Activated naive CD8-positive, alpha-beta T cell treated with anti-CD3 and anti-CD28 coated beads for 36 hours (primary cell): ENCODE results near the gene ZNF91. TPM values are rescaled to one million over a fixed set of nuclear protein-coding genes. Genes with fewer than 3 reads are reported as not detected.
"Not testable (repeated sequence)": the region's sequence is repeated elsewhere in the genome, so short reads cannot be mapped to it uniquely, and the experiment has no call there.

Experiments used
- DNase-seq: peaks from one replicate; pipeline ENCODE4 v3.0.0; 2021
- H3K27ac Mint-ChIP-seq: one replicate; pipeline ENCODE4 v1.8.0; 2022; ENCODE audit warnings: mild to moderate bottlenecking, moderate library complexity, mixed read lengths
- H3K27me3 Mint-ChIP-seq: one replicate; pipeline ENCODE4 v1.8.0; 2022; ENCODE audit warnings: mild to moderate bottlenecking, mixed read lengths
- H3K36me3 Mint-ChIP-seq: one replicate; pipeline ENCODE4 v1.8.0; 2021; ENCODE audit warnings: mild to moderate bottlenecking, mixed read lengths
- H3K4me1 Mint-ChIP-seq: one replicate; pipeline ENCODE4 v1.8.0; 2021; ENCODE audit warnings: mixed read lengths
- H3K4me3 Mint-ChIP-seq: one replicate; pipeline ENCODE4 v1.8.0; 2022; ENCODE audit warnings: mild to moderate bottlenecking, moderate library complexity, mixed read lengths
- H3K9me3 Mint-ChIP-seq: one replicate; pipeline ENCODE4 v1.8.0; 2022; ENCODE audit warnings: mixed read lengths
- total RNA-seq, 2 experiments: library from RNA; stranded (reverse); gene quantifications; one replicate each; pipeline ENCODE4 v1.2.3, GENCODE V29; 2021

Gene ZNF91
- 10 to 100 TPM; 25.3 to 29.1 TPM for total RNA-seq

DNA sequence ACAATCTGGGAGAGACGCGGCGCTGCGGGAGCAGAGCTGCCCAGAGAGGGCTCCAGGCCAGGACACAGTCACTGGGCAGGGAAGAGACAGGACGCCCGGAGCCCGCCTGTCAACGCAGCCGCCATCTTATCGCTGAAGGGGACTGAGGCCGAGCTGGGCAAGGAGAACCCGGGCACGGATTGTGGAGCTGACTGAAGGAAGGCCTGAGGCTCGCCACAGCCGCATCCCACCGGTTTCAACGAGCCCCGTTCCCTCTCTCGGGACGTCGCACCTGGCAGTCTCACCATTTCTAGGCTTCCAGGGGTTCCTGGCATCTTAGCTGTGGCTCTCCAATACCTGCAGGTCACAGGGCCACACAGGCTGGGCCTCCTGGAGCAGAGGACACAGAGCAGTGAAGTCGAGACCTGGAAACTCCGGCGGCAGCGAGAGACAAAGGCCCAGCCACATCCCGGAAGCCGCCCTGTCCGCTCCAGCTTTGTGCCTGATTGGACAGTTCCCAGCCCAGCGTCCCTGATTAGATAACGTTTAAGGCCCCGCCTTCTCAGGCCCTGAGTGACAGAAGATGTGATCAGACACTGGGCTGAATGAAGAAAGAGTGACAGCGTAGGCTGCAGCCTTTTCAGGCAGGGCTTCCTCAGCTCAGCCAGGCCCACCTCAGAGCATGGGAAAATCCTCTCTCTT, at the start of gene ZNF91:
Gene ZNF91 (minus strand): TSS at position 431 of the 681 bp plus-strand sequence. CDS start 117 bp downstream, at position 314.
- H3K4me3 Mint-ChIP-seq, result peak within 1 kb of the TSS; percentile 97
- H3K27me3 Mint-ChIP-seq, result no peaks in the 10 kb centered on the region
- H3K36me3 Mint-ChIP-seq, result peaks cover 42% of the 10 kb centered on the region

DNA sequence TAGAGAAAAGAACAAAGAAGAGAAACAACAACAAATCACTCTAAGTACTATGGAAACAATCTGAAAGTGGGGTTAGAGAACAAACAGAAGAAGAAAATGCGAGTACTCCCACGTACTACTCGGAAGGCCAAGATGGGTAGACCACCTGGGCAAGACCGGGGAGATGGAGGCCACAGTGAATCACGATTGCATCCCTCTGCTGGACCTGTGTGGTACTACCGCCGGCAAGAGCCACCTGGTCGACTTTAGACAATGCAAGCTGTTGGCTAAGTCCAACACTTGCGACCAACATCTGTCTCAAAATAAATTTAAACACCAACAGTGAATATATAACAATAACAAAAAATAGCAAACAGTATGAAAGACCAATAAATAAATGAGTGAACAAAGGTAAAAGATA, 45.5 kb upstream of the ZNF91 start:
- H3K36me3 Mint-ChIP-seq, result peaks cover 12% of the 10 kb centered on the region
- no peak for DNase-seq

More for the DNA sequence above, at the start of gene ZNF91:
- peak within 1 kb of the TSS; percentile 97 for H3K27ac Mint-ChIP-seq
- DNase-seq, result peak; percentile 90
- peaks cover 6% of the 10 kb centered on the region for H3K9me3 Mint-ChIP-seq
- H3K4me1 Mint-ChIP-seq, result peaks cover 19% of the 10 kb centered on the region

DNA sequence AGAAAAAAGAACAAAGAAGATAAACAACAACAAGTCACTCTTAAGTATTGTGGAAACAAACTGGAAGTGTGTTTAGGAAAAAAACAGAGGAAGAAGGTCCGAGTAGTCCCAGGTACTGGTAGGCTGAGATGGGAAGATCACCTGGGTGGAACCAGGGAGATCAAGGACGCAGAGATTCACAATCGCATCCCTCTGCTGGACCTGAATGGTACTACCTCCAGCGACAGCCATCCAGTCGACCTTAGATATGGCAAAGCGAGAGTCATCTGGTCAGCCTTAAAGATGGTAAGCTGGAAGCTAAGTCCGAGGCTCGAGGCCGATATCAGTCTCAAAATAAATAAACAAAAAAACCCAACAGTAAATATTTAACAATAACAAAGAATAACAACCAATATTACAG, 44.9 kb upstream of the ZNF91 start:
- H3K9me3 Mint-ChIP-seq, result peaks cover 37% of the 10 kb centered on the region
- H3K4me1 Mint-ChIP-seq, result no peaks in the 10 kb centered on the region
- H3K27ac Mint-ChIP-seq, result no peak overlapping the region
- no peak for DNase-seq
- no peaks in the 10 kb centered on the region for H3K27me3 Mint-ChIP-seq
- no peak overlapping the region for H3K4me3 Mint-ChIP-seq
- peaks cover 12% of the 10 kb centered on the region for H3K36me3 Mint-ChIP-seq

More for the DNA sequence above, 45.5 kb upstream of the ZNF91 start:
- Mint-ChIP-seq H3K4me1 (no peaks in the 10 kb centered on the region), H3K4me3 (no peak overlapping the region), H3K27ac (no peak overlapping the region), H3K9me3 (peaks cover 37% of the 10 kb centered on the region), H3K27me3 (no peaks in the 10 kb centered on the region)

DNA sequence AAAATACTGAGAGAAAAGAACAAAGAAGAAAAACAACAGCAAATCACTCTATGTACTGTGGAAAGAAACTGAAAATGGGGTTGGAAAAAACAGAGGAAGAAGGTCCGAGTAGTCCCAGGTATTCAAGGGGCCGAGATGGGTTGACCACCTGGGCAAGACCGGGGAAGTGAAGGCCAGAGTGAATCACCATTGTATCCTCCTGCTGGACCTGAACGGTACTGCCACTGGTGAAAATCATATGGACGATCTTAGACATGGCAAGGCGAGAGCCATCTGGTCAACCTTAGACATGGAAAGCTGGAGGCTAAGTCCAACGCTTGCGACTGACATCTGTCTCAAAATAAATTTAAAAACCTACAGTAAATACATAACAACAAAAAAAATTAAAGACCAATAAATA, 44.4 kb upstream of the ZNF91 start:
- Mint-ChIP-seq H3K27ac (no peak overlapping the region), H3K9me3 (peaks cover 37% of the 10 kb centered on the region), H3K4me1 (no peaks in the 10 kb centered on the region), H3K36me3 (peaks cover 12% of the 10 kb centered on the region), H3K27me3 (no peaks in the 10 kb centered on the region), H3K4me3 (no peak overlapping the region)
- DNase-seq, result no peak

DNA sequence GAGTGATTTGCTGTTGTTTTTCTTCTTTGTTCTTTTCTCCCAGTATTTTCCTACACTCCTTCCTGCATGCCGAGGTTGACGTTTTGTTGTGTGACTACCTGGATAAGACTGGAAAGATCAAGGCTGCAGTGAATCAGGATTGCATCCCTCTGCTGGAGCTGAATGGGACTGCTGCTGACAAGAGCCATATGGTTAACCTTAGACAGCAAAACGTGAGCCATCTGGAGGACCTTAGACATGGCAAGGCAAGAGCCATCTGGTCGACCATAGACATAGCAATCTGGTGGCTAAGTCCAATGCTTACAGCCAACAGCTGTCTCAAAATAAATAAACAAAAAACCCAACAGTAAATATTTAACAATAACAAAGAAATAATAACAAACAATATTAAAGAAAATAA, 42.6 kb upstream of the ZNF91 start:
- H3K36me3 Mint-ChIP-seq, result peaks cover 12% of the 10 kb centered on the region
- H3K9me3 Mint-ChIP-seq, result peaks cover 45% of the 10 kb centered on the region
- no peak overlapping the region for H3K27ac Mint-ChIP-seq
- no peaks in the 10 kb centered on the region for H3K27me3 Mint-ChIP-seq
- H3K4me1 Mint-ChIP-seq, result no peaks in the 10 kb centered on the region
- no peak for DNase-seq
- no peak overlapping the region for H3K4me3 Mint-ChIP-seq

DNA sequence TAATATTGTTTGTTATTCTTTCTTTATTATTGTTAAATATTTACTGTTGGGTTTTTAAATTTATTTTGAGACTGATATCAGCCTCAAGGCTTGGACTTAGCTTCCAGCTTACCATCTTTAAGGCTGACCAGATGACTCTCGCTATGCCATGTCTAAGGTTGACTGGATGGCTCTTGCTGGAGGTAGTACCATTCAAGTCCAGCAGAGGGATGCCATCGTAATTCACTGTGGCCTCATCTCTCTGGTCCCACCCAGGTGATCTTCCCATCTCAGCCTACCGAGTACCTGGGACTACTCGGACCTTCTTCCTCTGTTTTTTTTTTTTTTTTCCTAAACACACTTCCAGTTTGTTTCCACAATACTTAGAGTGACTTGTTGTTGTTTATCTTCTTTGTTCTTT, 41.7 kb upstream of the ZNF91 start:
- H3K9me3 Mint-ChIP-seq, result peaks cover 45% of the 10 kb centered on the region
- no peaks in the 10 kb centered on the region for H3K27me3 Mint-ChIP-seq
- no peak overlapping the region for H3K4me3 Mint-ChIP-seq
- H3K27ac Mint-ChIP-seq, result no peak overlapping the region
- no peaks in the 10 kb centered on the region for H3K4me1 Mint-ChIP-seq
- H3K36me3 Mint-ChIP-seq, result peaks cover 12% of the 10 kb centered on the region
- DNase-seq, result no peak

DNA sequence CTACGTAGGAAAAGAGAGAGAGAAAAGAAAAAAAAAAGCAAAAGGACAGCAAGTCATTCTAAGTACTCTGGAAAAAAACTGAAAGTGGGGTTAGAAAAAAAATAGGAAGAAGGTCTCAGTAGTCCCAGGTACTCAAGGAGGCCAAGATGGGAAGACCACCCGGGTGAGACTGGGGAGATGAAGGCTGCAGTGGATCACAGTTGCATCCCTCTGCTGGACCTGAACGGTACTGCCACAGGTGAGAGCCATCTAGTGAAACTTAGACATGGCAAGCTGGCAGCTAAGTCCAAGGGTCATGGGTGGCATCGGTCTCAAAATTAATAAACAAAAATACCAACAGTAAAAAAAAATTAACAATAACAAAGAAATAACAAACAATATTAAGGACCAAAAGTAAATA, 41.0 kb upstream of the ZNF91 start:
- DNase-seq, result no peak
- Mint-ChIP-seq H3K4me3 (no peak overlapping the region), H3K27me3 (no peaks in the 10 kb centered on the region), H3K27ac (no peak overlapping the region), H3K36me3 (peaks cover 12% of the 10 kb centered on the region), H3K9me3 (peaks cover 42% of the 10 kb centered on the region), H3K4me1 (no peaks in the 10 kb centered on the region)

DNA sequence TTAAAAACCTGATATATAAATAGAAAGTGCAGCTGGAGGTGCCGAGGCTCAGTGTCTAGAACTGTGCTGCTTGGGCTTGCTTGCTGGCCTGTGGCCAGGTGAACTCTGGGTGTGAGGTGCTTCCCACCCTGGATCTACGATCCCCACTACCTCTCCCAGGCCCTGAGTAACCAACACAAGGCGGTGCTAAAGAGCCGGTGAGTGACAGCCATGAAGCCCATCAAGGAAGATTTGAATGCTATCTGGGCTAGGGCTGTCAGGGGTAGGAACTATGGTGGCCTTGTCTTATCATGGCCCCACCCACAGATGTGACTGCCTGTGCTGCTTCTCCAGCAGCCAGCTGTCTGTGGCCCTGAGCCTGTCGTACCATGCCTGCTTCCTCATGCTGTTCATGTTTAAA, 25.6 kb upstream of the ZNF91 start:
- Mint-ChIP-seq H3K4me3 (no peak overlapping the region), H3K27ac (no peak overlapping the region), H3K9me3 (peaks cover 6% of the 10 kb centered on the region), H3K27me3 (peaks cover 14% of the 10 kb centered on the region), H3K36me3 (no peaks in the 10 kb centered on the region), H3K4me1 (peaks cover 2% of the 10 kb centered on the region)
- no peak for DNase-seq

DNA sequence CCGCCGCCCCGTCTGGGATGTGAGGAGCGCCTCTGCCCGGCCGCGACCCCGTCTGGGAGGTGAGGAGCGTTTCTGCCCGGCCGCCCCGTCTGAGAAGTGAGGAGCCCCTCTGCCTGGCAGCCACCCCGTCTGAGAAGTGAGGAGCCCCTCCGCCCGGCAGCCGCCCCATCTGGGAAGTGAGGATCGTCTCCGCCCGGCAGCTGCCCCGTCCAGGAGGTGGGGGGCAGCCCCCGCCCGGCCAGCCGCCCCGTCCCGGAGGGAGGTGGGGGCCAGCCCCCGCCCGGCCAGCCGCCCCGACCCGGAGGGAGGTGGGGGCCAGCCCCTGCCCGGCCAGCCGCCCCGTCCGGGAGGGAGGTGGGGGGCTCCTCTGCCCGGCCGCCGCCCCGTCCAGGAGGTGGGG, 24.0 kb upstream of the ZNF91 start:
- H3K36me3 Mint-ChIP-seq, H3K4me1 Mint-ChIP-seq, H3K9me3 Mint-ChIP-seq: not testable (repeated sequence)

DNA sequence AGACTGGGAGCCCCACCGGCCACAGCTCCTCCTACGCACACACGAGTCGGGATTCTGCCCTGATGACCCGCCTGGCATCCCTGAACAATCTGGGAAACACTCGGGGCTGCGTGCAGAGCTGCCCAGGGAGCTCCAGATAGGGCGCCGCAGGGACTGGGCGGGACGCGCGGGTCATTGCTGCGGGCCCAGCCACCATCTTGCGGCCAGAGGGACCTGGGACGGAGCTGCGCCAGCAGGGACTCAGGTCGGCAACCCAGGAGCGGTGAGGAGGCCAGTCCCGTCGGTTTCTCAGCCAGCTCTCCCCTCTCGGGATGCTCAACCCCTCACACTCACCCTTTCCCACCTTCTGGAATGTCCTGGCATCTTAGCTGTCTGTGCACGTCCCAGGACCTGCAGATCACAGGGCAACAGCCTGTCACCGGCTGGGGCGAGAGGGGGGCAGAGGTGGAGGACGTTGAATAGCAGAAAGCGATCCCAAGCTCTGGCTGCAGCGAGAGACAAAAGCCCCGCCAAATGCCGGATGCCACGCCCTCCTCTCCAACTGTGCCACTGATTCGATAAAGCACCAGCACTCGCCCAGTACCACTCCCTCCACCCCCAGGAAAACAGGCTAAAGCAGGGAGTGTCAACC, 20.4 kb upstream of the ZNF91 start:
- peaks cover 5% of the 10 kb centered on the region for H3K36me3 Mint-ChIP-seq
- DNase-seq, result peak; percentile 22
- peaks cover 9% of the 10 kb centered on the region for H3K4me1 Mint-ChIP-seq

More for the DNA sequence above, 24.0 kb upstream of the ZNF91 start:
- not testable (repeated sequence) for H3K4me3 Mint-ChIP-seq, H3K27ac Mint-ChIP-seq, DNase-seq
- H3K27me3 Mint-ChIP-seq, result peaks cover 29% of the 10 kb centered on the region

DNA sequence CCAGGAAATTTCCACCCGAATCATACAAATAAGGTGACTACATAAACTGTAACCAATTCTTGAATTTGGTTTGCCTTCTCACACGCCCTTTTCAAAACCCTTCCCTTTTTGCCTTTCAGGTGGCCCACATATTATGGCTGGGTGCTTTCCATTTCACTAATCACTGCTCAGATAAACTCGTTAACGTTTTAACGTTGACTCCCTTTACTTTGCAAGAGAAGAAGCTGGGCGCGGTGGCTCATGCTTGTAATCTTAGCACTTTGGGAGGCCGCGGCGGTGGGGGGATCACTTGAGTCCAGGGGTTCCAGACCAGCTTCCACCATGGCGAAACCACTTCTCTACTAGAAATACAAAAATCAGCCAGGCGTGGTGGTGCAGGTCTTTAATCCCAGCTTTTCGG, 19.8 kb upstream of the ZNF91 start:
- Mint-ChIP-seq H3K9me3 (peaks cover 3% of the 10 kb centered on the region), H3K36me3 (peaks cover 5% of the 10 kb centered on the region)

More for the DNA sequence above, 20.4 kb upstream of the ZNF91 start:
- peaks cover 3% of the 10 kb centered on the region for H3K9me3 Mint-ChIP-seq
- no peak overlapping the region for H3K27ac Mint-ChIP-seq
- peaks cover 34% of the 10 kb centered on the region for H3K27me3 Mint-ChIP-seq
- peak overlapping the region; percentile 74 for H3K4me3 Mint-ChIP-seq

DNA sequence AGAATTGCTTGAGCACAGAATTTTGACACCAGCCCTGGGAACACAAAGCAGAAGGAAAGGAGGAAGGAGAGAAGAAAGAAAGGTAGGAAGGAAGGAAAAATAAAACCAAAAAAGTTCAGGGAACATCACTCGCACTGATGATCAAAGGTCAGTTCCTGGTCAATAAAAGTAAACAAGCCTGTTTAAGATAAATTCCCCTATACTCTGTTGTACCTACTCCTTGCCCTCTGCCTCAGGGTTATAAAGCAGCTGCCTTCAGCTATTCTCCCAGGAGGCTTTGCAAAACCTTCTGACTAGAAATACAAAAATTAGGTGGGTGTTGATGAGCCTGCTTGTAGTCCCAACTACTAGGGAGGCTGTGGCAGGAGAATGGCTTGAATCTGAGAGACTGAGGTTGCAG, 14.9 kb upstream of the ZNF91 start:
- Mint-ChIP-seq H3K36me3 (peaks cover 3% of the 10 kb centered on the region), H3K27ac (no peak overlapping the region), H3K4me1 (peaks cover 2% of the 10 kb centered on the region), H3K27me3 (peaks cover 13% of the 10 kb centered on the region), H3K4me3 (no peak overlapping the region), H3K9me3 (peaks cover 4% of the 10 kb centered on the region)
- no peak for DNase-seq

More for the DNA sequence above, 19.8 kb upstream of the ZNF91 start:
- no peak for DNase-seq
- Mint-ChIP-seq H3K27me3 (peaks cover 34% of the 10 kb centered on the region), H3K27ac (no peak overlapping the region), H3K4me3 (peak overlapping the region; percentile 74), H3K4me1 (peaks cover 9% of the 10 kb centered on the region)

DNA sequence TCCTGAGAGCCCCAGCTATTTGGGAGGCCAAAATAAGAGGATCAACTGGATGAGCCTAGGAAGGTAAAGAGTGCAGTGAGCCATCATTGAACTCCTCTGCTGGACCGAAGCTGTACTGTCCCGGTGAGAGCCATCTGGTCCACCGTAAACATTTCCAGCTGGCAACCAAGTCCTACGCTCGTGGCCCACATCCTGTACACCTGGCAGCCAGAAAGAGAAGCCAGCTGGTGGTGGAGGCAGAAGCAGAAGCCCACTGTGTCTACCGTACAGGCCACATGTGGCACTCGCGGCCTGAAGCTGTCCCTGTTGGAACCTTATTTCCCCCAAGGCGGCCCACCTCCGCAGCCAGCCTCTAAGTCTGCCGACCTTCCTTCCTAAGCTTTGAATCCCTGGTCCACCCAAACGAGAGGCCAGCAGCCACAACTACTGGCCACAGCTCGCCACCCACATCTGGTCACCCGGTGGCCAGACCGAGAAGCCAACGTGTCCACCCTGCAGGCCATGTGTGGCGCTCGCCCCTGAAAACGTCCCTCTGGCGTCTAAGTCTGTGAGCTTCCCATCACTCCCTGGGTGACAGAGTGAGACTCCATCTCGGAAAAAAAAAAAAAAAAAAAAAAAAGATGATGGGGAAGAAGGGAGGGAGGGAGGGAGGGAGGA, 14.2 kb upstream of the ZNF91 start:
- H3K9me3 Mint-ChIP-seq, result peaks cover 3% of the 10 kb centered on the region
- DNase-seq, result no peak
- peaks cover 7% of the 10 kb centered on the region for H3K27me3 Mint-ChIP-seq
- no peak overlapping the region for H3K27ac Mint-ChIP-seq
- no peaks in the 10 kb centered on the region for H3K36me3 Mint-ChIP-seq
- no peaks in the 10 kb centered on the region for H3K4me1 Mint-ChIP-seq
- H3K4me3 Mint-ChIP-seq, result no peak overlapping the region

DNA sequence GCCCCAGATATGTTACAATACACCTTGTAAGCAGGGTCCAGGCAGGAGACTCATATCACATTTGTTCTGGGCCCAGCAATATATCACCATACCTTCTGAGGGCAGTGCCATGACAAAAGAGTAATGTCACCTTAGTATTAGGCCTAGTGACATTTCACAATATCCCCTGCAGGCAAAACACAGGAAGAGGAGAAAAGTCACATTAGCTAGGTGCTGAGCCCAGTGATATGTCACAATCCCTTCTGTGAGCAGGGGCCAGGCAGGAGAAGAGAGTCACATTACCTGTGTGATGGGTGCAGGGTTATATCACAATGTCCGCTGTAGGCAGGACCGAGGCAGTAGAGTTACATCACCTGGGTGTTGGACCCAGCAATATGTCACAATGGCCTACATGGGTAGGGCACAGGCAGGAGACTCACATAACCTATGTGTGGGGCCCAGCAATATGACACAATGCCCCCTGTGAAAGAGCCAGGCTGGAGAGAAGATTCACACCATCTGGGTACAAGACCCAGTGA, 12.4 kb upstream of the ZNF91 start:
- H3K9me3 Mint-ChIP-seq, result peaks cover 3% of the 10 kb centered on the region
- no peak for DNase-seq
- no peaks in the 10 kb centered on the region for H3K36me3 Mint-ChIP-seq
- H3K27me3 Mint-ChIP-seq, result no peaks in the 10 kb centered on the region
- H3K4me3 Mint-ChIP-seq, result no peak overlapping the region
- H3K4me1 Mint-ChIP-seq, result peaks cover under 1% of the 10 kb centered on the region
- H3K27ac Mint-ChIP-seq, result no peak overlapping the region

DNA sequence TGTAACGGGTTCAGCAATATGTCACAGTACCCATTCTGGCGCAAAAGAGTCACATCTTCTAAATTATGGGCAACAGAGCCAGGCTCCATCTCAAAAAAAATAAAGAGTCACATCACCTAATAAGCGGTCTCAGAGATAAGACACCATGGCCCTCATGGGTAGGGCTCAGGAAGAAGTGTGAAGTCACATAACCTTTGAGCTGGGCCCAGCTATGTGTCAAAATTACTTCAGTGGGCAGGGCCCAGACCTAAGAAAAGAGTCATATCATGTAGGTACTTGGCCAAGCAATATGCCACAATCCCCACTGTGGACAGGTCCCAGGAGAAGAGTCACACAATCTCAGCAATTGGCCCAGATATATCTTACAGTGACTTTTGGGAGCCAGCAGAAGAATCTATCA, 11.4 kb upstream of the ZNF91 start:
- Mint-ChIP-seq H3K36me3 (no peaks in the 10 kb centered on the region), H3K4me1 (peaks cover 5% of the 10 kb centered on the region), H3K4me3 (no peak overlapping the region), H3K27me3 (no peaks in the 10 kb centered on the region), H3K27ac (no peak overlapping the region), H3K9me3 (peaks cover 3% of the 10 kb centered on the region)
- no peak for DNase-seq
